NCI-H146 treated with DMSO at 0.1 percent for 48 hours (cell line): ENCODE results near the gene ZNF215.
"Not testable (repeated sequence)": the region's sequence is repeated elsewhere in the genome, so short reads cannot be mapped to it uniquely, and the experiment has no call there.

ENCODE experiments used
- DNase-seq: peaks from one replicate; lab custom pipeline; 2025; ENCODE audit not compliant: unreplicated experiment; lab: John Stamatoyannopoulos, UW

The ZNF215 gene

GRCh38 chr11:6926208-6927029 lies at the start of gene ZNF215:
TSS of gene ZNF215 (plus strand) at chr11:6926426. CDS start at chr11:6932273, 5,847 bp downstream.
- DNase-seq, result peak; percentile 55

DNA sequence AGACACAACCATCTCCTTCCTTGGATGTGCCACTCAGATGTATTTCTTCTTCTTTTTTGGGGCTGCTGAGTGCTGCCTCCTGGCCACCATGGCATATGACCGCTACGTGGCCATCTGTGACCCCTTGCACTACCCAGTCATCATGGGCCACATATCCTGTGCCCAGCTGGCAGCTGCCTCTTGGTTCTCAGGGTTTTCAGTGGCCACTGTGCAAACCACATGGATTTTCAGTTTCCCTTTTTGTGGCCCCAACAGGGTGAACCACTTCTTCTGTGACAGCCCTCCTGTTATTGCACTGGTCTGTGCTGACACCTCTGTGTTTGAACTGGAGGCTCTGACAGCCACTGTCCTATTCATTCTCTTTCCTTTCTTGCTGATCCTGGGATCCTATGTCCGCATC lies 49.3 kb upstream of the ZNF215 start:
- no peak for DNase-seq

DNA sequence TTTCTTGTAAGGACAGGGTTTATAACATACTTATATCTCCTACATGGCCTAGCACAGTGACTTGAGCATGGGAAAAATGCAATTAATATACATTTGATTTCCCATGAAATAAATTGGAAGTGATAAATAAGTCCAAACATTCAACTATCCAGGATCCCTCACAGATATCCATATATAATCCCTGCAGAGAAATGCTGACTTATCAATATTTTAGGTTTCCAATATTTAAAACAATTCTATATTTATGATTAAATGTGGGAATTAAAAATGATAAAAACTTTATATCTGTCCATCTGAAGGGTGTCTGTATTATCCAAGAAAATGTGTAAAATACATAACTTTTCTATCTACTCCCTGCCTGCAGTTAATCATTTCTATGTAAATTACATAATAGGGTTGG lies 43.5 kb upstream of the ZNF215 start:
- no peak for DNase-seq

- not testable (repeated sequence) for DNase-seq
These were observed 38.5 kb upstream of the ZNF215 start for GRCh38 chr11:6887711-6888110.

DNA sequence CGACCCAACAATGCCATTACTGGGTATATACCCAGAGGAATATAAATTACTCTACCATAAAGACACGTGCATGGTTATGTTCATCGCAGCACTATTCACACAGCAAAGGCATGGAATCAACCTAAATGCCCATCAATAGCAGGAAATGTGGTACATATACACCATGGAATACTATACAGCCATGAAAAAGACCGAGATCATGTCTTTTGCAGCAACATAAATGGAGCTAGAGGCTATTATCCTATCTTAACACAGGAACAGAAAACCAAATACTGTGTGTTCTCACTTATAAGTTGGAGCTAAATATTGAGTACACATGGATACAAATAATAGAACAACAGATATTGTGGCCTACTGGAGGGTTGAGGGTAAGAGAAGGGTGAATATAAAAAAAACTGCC lies 37.4 kb upstream of the ZNF215 start:
- no peak for DNase-seq

DNA sequence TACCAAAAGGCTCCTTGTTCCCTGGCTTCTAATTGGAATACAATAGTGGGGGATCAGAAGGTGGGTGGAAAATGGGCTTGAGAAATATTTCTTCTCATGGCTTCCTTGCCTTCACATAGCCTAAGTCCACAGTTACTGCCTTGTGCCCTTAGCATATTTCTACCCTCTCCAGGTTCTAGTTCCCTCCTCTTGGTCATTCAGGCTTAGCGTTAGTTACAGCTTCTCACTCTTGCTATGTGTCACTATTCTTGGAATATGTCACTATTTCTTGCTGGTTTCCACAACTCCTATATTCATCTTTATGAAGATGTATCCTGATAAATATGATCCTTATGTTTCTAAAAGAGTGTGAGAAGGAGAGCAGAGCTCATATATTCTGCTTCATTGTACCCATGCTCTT lies 36.4 kb upstream of the ZNF215 start:
- no peak for DNase-seq

DNA sequence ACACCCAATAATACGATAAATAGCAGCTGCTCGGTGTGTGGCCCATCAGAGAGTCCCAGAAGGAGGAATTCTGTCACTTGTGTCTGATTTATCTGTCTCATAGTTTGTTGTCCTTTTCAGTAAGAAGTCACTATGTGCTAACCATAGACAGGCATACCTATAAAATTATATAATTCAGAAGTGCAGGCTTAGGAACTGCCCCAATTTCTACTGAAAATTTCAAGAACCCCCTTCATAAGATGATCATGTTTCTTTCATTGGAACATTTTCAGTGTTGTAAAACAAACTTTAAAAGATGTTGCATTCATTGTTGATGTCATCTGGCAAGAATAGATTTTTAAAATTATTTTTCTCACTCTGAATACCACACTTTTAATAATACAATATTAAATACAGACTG lies 33.8 kb upstream of the ZNF215 start, which contains the start of gene OR2D2:
Gene OR2D2, minus strand, starts transcription at position 101 of the 400 bp plus-strand sequence. Its CDS starts 0 bp downstream, at position 101.
- no peak for DNase-seq

DNA sequence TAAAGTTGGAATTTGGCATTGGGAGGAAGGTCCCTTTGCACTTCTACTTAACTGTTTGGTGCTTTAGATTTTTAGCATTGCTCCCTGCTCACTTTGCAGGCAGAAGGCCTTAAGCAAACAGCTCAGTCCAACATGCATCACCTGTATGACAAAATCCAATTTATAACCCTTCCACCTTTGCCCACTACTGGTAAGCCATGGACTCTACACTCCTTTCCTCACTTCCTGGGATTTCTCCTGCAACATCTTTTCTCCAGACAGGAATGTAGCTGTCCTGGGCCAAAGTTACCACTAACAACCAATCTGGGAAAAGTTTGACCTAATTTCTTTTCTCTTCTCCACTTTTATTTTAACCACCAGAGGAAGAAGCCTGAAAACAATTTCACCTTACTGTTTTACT lies 32.1 kb upstream of the ZNF215 start:
- DNase-seq, result no peak

- DNase-seq, result no peak
These were observed 31.2 kb upstream of the ZNF215 start for GRCh38 chr11:6895010-6895409.

DNA sequence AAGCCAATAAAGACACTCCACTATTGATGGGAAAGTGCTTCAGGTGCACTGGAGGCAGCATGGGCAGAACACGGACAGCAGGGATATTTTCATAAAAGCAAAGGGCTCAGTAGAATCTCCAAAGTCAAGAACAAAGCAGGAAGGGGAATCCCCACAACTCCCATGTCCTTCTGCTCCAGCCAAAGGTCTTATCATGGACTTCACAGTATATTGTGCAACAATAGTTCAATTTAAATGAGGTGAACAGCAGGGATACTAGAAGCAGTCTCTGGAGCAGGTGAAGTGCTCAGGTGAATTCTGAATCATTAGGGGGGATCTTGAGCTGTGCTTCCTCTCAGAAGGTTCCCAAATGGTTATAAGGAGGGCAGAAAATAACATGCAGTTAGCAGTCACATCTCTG lies 27.3 kb upstream of the ZNF215 start:
- no peak for DNase-seq

DNA sequence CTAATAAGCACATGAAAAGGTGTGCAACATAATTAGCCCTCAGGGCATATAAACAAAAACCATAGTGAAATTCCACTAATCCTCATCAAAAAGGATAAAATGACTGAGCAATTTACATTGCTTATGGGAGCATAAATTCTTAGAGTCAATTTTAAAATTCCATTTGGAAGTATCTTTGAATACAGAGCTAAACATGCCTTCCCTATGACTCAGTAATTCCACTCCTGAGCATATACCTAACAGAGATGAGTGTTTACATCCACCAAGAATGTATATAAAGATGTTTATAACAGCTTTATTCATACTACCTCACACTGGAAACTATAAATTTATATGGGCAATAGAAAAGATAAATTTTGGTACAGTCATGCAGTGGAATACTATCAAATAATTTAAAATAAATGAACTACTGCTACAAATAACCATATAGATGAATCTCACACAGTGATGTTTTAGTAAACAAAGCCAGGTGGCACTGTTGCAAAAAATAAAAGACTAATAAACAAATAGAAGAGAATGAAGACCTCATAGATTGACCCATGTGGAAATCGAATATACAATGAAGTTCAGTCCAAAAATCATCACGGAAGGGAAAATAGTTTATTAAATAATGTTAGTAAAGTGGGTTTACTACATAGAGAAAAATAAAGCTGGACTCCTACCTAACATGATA lies 25.8 kb upstream of the ZNF215 start:
- no peak for DNase-seq

GRCh38 chr11:6904804-6905203 lies 21.4 kb upstream of the ZNF215 start:
- DNase-seq, result not testable (repeated sequence)

GRCh38 chr11:6911378-6911777 lies 14.8 kb upstream of the ZNF215 start:
- no peak for DNase-seq

- no peak for DNase-seq
These were observed 14.3 kb upstream of the ZNF215 start for GRCh38 chr11:6911948-6912347.

- no peak for DNase-seq
These were observed 6.5 kb upstream of the ZNF215 start for GRCh38 chr11:6919698-6920097.

DNA sequence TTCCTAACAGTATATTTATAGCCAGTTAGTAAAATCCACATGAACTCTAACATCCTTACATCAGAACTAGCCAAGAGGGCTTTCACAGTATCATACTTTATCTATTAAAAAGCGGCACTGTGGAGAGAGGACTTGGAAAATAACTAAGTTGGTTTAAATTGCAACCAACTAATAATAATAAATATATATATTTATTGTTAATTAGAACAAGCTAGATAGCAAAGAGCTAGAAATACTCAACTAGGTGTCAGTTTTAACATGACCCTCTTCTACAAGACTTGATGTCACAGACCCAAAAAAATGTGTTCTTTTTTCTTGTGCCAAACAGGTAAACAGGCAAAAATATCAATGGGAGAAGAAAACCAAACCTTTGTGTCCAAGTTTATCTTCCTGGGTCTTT lies 5.5 kb upstream of the ZNF215 start, which contains the start of gene OR2D3:
Gene OR2D3, plus strand, starts transcription at position 301 of the 400 bp plus-strand sequence. Its CDS starts 0 bp downstream, at position 301.
- DNase-seq, result no peak

- DNase-seq, result no peak
These were observed 1.1 kb upstream of the ZNF215 start for GRCh38 chr11:6925007-6925577.

GRCh38 chr11:6925636-6926207 lies 504 bp upstream of the ZNF215 start:
- DNase-seq, result peak; percentile 50

GRCh38 chr11:6927030-6927617 lies 898 bp downstream of the ZNF215 start:
- peak; percentile 75 for DNase-seq

DNA sequence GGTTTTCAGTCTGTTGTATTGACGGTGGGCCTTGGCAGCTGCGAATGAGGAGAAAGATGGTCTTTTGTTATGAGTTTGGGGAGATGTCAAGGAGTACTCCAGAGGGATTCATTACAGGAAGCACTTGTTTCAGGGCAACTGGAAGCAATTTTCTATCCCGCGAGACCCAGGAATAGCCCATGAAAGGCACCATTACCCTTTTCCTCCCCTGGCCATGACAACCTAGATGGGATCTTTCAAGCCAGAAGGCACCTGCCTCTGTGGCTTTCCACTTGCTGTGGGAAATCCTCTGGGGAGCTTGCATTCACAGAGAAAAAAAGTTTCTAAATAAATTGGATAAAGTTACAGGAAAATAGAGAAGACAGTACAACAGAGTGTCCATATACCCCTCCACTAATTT lies 2.7 kb downstream of the ZNF215 start:
- no peak for DNase-seq

DNA sequence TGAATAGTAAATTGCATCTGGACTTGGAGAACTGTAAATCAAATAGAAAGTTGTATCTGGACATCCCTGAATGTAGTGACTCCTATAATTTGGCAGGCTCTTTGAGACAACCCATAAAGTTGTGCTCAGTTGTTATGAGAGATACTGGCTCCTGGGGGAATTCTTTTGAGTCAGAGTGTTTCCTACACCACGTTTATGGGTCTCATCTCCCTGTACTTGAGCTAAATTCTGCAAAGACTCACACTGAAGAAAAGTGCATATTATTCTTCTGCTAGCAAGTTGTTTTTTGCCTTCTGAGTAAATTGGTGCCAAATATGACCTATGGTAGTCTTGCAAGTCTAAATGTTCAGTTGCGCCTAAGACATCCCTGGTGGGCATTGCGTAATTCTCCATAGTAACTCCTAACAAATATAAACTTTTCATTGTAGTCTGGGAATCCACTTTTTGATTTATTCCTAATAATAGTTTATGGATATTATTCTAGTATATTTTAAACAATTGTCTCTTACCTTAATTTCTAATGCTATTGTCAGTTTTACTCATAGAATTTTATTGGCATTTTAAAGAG lies 5.0 kb downstream of the ZNF215 start:
- DNase-seq, result no peak
